OCI-LY3 (cell line): ENCODE measurements around the gene SAV1.

Experiments used
- CTCF ChIP-seq: fragments of 200-600, 300-600 bp; sonication (generic); IDR thresholded peaks from 2 replicates; pipeline ENCODE4 v1.5.1; 2014; ENCODE audit warnings: antibody characterized with exemption, low read length, low read depth
- EZH2phosphoT487 ChIP-seq: fragments of 200-600 bp; shearing (Covaris generic); IDR thresholded peaks from 2 replicates; pipeline ENCODE4 v1.6.1; 2018; ENCODE audit warnings: antibody characterized with exemption, mixed run types, low read depth

- TF ChIP-seq CTCF (no peak), EZH2phosphoT487 (no peak)
Measured at GRCh38 chr14:50615552-50615951, 52.6 kb downstream of the SAV1 start.
